GM19467 (cell line): ENCODE measurements around the gene MGAT4A.
"Not testable (repeated sequence)": the region's sequence is repeated elsewhere in the genome, so short reads cannot be mapped to it uniquely, and the experiment has no call there.

Experiments
- ATAC-seq: cut with Tn5 transposase; IDR thresholded peaks from one replicate; pipeline ENCODE4 v1.9.1; 2021; ENCODE audit warnings: mild to moderate bottlenecking, moderate library complexity; ENCODE audit not compliant: unreplicated experiment

The MGAT4A gene

GRCh38 chr2:98730707-98731040 is 258 bp downstream of the MGAT4A start:
- ATAC-seq: peak; percentile 50

GRCh38 chr2:98730053-98730706 is 752 bp downstream of the MGAT4A start:
- ATAC-seq: no peak

GRCh38 chr2:98729652-98730051 is 1.3 kb downstream of the MGAT4A start:
- ATAC-seq: no peak

- not testable (repeated sequence) for ATAC-seq
These were observed 2.7 kb downstream of the MGAT4A start for GRCh38 chr2:98728088-98728718.

GRCh38 chr2:98727369-98728087 is 3.4 kb downstream of the MGAT4A start:
- ATAC-seq: no peak

GRCh38 chr2:98726735-98727368 is 4.1 kb downstream of the MGAT4A start:
- no peak for ATAC-seq

- ATAC-seq: no peak
These were observed 4.7 kb downstream of the MGAT4A start for GRCh38 chr2:98726205-98726604.

- no peak for ATAC-seq
These were observed 10.6 kb downstream of the MGAT4A start for GRCh38 chr2:98720286-98720685.

- no peak for ATAC-seq
These were observed 13.3 kb downstream of the MGAT4A start for GRCh38 chr2:98717621-98718020.

GRCh38 chr2:98716786-98717185 is 14.1 kb downstream of the MGAT4A start:
- ATAC-seq: no peak

GRCh38 chr2:98715812-98716451 is 15.0 kb downstream of the MGAT4A start:
- no peak for ATAC-seq

GRCh38 chr2:98713332-98714015 is 17.5 kb downstream of the MGAT4A start:
- ATAC-seq: peak; percentile 67

- ATAC-seq: no peak
These were observed 18.8 kb downstream of the MGAT4A start for GRCh38 chr2:98712145-98712544.

GRCh38 chr2:98711506-98711905 is 19.4 kb downstream of the MGAT4A start:
- ATAC-seq: no peak

GRCh38 chr2:98710734-98711133 is 20.2 kb downstream of the MGAT4A start:
- ATAC-seq: no peak

GRCh38 chr2:98709535-98709934 is 21.4 kb downstream of the MGAT4A start:
- ATAC-seq: no peak

- ATAC-seq: no peak
These were observed 22.3 kb downstream of the MGAT4A start for GRCh38 chr2:98708396-98709186.

- ATAC-seq: no peak
These were observed 24.3 kb downstream of the MGAT4A start for GRCh38 chr2:98706591-98706990.

- no peak for ATAC-seq
These were observed 25.7 kb downstream of the MGAT4A start for GRCh38 chr2:98705333-98705617.
